ENCODE data around the gene CCDC54.

Gene CCDC54

DNA sequence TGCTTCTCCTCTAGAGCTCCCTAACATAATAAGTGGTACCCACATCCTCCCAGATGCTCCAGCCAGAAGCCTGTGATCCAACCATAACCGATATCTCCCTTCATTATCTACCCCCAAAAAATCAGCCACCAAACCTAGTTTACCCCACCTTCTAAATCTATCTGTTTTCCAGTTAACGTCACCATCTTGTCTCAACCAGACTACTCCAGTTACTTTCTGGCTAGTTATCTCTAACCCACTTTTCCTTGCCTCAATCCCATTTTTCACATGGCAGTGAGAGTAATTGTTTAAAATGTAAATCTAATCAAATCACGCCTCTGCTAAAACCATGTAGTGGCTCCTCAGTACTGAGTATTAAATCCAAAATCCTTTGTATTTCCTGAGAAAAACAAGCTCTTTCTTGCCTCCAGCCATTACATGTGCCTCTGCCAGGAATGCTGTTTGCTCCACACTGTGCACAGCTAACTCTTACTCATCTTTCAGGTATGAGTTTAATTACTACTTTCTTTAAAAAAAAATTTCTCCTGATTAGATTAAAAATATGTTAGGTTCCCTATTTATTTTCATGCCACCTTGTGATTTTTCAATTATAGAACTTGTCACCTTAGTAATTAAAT, 15.4 kb downstream of the CCDC54 start:
- DNase-seq (ENCODE audit: low read depth): peak; percentile 76

DNA sequence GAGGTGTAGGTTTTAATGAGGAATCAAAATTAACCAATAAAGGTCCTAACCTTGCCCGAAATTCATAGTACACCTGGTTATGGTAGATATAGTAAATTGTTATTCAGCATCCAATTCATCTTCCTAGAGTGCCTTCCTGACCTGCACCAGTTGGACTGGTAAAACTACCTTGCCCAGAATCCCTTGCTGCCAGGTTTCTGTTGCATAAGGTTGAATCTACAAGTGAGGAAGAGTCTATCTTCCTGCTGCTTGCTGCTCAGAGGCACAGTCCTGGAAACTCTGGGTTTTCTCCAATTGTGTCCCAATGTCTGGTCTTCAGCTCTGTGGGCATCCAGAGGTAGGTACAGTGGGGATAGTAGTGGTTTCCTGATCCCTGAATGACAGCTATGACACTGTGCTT, 17.3 kb downstream of the CCDC54 start:
- DNase-seq (ENCODE audit: low read depth): no peak

DNA sequence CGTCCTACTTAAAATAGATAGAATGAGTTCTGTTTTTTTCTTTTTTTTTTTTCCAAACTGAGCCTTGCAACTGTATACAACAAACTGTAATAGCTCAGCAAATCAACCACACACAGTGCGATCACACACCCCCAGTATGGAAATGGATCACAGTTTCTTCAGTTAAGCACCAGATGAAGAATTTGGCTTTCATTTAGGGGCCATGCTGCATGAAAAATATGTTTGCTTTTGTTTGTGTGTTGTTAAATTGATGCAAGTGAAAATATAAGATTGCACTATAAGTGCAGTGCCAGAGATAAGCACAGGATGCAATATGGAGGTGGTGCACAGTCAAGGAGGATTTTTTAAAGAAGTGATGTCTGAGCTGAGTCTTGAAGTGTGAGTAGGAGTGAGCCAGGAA, 17.8 kb downstream of the CCDC54 start:
- no peak for DNase-seq (ENCODE audit: low read depth)

DNA sequence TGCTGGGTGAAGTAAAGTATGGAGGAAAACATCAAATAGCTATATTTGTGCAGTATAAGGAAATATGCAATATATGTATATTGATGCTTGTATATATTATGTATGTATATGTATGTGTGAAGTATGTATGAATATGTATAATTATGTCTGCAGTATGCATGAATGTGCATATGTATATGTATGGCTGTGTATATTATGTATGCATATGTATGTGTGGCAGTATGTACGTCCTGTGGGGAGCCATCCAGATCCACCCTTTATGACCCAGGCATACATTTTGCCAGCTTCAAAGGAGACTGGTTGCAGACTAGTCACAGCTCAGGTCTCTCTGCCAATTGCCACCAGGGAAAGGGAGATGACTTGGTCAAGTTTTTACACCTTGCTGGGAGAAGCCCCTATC, 24.1 kb downstream of the CCDC54 start:
- no peak for DNase-seq (ENCODE audit: low read depth)

DNA sequence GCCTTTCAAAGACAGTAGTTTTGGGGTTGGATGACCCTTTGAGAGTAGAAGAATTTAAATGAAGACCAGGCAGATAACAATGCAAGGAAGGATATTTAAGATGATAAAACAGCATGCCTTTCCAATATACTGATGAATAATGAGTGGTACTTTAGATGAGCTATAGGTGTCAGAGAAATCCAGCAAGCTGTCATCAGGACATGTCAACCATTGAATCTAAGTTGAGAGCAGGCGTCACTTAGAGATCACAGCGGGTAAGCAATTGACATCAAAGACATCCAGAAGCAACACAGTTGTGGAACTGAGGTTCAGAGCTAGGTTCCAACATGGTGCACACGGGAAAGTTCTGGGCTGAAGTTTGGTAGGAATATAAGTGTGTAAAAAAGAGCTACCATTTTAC, 25.0 kb downstream of the CCDC54 start:
- DNase-seq (ENCODE audit: low read depth): no peak

DNA sequence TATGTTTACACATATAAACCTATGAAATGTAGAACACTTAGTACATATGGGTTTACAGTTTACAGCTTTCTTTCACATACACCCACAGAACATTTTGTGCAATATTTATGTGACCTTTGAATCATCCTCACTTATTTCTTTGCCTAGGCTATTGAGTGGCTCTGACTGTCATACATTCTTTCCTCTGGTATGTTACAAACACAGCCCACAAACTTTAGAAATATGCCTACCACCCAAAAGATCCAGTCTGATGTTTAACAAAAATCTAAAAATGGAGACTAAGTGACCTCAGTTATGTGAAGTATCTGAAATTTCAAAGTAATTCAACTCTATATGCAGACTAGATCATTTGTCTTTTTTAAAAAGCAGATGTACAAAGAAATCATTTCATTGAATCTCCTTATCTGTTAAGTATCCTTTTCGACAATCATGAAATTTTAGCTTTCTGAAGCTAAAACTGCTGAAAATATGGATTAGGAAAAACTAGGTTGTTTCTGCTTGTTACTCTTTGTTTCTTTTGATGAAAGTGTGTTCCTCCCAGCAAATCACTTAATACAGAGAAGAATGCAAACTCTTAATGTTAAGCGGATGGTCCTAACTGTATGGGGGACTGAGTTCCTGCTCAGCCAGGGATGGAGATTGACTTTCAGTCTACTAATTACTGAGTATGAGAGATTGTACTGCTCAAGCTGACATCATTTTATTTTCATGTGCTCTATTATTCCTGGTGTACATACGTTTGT, 27.7 kb downstream of the CCDC54 start:
- DNase-seq (ENCODE audit: low read depth): peak; percentile 62

DNA sequence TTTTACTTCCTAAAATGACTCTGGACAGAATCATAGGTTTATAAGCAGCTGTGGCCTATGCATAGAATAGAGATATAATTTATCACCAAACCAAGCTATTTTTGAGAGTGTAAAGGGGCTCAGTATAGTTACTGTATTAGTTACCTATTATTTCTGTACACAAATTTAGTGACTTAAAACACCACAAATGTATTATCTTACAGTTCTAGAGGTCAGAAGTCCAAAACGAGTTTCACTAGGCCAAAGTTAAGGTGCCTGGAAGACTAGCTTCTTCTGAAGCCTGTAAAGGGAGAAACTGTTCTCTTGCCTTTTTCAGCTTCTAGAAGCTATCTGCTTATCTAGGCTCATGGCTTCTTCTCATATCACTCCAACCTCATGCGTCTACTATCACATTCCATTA, 30.1 kb downstream of the CCDC54 start:
- no peak for DNase-seq (ENCODE audit: low read depth)

DNA sequence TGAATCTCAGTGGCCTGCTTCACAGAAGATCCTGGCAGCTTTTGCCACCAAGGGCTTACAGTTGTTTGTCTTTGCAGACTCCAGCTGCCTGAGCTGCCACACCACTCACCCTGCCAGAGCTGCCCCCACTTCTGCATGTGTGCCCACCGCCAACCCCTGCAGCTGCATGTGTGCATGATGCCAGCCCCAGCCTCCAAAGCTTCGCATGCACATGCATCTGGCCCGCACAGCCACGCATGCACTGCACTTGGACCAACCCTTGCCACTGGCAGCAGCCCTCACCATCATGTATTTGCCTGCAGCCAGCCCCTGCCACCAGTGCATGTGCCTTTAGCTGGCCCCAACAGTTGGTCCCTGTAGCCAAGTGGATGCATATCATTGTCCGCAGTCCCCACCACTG, 31.3 kb downstream of the CCDC54 start:
- DNase-seq (ENCODE audit: low read depth): no peak

DNA sequence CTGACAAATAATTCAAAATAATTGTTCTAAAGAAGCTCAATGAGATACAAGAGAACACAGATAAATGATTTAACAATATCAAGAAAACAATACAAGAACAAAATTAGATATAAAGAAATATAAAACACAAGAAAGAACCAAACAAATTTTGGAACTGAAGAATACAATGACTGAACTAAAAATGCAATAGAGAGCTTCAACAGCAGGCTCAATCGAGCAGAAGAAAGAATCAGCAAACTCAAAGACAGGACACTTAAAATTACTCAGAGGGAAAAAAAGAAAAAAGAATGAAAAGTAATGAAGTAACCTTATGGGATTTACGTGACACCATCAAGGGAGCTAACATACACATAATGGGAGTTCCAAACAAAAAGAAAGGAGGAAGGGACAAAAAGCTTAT, 32.1 kb downstream of the CCDC54 start:
- DNase-seq (ENCODE audit: low read depth): no peak

DNA sequence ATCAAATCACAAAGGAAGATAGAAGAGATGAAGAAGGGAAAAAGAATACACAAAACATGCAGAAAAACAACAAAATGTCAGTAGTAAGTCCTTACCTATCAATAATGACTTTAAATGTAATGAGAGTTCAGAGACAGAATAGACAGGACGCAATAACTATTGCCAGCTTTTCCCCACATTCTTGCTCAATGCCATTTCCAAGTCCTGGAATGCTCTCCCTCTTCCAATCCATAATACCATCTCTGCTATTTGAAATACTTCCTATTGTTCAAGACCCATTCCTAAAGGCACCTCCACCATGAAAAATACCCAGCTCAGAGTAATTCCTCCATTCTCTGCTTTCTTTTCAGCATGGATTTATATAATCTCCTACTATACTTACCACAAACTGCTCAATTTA, 33.4 kb downstream of the CCDC54 start:
- no peak for DNase-seq (ENCODE audit: low read depth)

DNA sequence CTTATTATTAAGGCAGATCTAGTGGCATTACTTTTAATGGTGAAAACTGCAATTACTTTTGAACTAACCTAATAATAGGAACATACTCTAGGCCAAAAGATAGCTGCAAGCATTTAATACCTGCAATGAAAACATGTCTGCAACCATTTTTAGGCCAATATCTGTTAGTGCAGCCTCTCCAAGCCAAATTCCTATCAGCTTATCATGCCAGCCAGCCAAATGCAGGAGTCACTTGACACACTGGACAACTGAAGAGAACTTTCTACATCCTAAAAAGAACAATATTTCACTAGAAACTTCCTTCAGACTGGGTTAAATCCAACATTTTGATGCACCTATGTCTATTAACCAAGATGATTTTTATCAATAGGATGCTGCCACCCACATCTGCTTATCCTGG, 33.8 kb downstream of the CCDC54 start:
- DNase-seq (ENCODE audit: low read depth): no peak

DNA sequence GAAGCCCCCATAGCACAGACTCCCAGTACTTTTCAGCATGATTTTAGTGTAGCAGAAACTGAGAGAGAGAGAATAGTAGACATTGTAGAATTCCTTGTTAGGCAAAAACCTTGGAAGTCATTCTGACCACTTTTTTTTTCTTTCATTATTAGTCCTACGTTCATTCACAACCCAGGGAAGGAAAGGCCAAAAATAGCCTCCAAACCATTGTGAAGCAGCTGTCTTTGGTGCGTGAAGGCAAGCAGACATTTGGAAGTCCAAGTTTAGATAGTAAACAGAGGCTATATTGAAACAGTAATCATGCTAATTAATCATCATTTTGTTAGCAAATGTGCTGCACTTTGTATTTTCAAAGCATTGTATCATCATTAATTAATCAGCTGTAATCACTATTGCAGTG, 34.5 kb downstream of the CCDC54 start:
- DNase-seq (ENCODE audit: low read depth): no peak

DNA sequence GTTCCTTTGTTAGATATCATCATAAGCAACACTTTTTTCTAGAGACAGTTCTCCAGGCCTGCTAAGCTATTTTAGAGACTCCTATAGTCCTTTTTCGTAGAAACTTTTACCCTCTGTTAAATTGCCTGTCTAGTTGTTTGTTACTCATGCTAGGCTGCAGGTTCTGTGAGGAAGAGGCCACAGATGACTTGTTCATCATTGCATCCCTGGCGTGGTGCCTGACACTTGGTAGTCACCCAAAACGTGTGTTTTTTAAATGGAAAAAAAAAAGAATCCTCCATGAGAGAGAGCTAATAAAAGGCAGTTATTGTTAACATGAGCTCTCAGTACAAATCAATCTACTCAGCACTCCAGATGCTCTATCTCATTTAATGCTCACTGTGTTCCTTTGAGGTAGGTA, 35.1 kb downstream of the CCDC54 start:
- peak; percentile 50 for DNase-seq (ENCODE audit: low read depth)

DNA sequence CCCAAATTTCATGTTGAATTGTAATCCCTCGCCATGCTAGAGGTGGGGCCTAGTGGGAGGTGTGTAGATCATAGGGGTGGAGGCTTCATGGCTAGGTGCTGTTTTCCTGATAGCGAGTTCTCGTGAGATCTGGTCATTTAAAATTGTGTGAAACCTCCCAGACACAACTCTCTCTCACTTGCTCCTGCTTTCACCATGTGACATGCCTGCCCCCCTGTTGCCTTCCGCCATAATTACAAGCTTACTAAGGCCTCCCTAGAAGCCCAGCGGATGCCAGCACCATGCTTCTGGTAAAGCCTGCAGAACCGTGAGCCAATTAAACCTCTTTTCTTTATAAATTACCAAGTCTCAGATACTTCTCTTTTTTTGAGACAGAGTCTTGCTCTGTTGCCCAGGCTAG, 36.0 kb downstream of the CCDC54 start:
- no peak for DNase-seq (ENCODE audit: low read depth)

DNA sequence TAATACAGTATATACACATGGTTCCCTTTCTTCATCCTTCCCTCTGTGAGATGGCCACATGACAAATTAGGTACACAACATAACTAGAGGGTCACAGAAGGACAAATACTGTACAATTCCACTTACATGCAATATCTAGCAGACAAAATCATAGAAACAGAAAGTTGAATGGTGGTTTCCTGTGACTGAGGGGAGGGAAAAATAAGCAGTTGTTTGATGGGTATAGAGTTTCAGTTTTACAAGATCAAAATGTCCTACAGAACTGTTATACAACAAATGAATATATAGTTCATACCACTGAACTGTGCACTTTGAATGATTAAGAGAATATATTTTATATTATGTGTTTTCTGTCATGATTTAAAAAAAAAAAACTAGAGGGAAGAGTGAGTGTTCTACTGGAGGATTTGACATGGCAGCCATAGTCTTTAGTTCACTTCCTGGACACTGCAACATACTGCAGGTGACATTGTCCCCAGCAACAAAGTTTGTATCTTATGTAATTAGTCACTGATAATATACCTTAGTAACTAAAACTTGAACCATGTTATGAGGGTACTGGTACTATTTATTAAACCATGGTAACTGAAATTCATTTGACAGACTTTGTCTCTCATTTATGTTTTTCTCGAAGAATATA, 37.2 kb downstream of the CCDC54 start:
- DNase-seq (ENCODE audit: low read depth): no peak

DNA sequence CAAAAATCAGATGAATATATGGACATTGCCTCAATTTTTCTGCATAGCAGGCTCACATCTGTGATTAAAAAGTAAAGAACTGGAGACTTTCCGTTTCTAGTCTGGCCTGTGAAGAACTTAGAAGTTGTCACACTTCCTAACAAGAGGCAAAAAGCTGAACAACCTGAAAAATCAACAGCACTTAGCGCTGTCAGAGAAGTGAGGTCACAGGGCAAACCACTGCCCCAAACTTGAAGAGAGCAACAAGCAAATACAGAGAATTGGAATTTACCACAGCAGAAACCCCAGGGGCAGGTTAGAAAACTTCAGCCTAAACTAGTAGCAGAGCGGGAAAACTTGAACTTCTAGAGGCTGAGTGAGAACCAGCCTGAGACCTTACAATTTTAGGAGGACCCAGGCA, 38.9 kb downstream of the CCDC54 start:
- DNase-seq (ENCODE audit: low read depth): peak; percentile 20

DNA sequence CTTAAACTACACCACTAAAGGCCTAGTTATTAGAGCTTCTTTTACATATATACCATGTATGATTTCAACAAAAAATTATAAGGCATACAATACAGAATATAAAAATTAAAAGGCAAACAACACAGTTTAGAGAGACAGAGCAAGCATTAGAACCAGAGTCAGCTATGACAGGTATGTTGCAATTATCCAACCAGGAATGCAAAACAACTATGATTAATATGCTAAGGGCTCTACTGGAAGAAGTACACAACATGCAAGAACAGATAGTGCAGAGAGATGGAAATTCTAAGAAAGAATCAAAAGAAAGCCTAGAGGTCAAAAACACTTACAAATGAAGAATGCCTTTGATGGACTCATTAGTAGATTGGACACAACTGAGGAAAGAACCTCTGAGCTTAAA, 39.6 kb downstream of the CCDC54 start:
- DNase-seq (ENCODE audit: low read depth): peak; percentile 31

DNA sequence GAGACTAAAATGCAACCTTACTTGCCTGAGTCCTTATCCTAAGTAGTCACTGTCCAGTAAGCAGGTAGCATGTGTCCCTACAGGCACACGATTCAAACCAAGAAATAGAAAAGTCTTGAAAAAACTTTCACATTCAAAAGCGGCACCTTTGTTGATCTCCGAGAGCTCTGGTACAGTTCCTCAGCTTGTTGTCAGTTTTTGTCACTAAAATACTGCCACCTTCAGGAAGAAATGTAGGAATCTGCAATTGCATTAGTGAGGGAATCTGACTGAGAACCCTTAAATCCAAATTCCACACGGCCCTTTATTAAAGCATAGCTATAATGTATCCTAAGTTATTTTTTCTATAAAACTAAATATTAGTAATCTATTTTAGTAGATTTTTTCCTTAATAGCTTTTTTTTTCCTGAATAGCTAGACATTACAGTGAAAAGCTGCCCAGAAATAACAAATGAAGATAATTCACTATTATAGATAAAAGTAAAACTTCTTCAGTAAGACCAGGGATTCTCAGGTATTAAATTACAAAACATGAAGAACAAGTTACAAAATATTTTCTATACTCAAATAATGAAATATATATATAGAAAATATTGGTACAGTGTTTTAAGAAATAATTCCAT, 44.0 kb downstream of the CCDC54 start:
- DNase-seq (ENCODE audit: low read depth): peak; percentile 82

DNA sequence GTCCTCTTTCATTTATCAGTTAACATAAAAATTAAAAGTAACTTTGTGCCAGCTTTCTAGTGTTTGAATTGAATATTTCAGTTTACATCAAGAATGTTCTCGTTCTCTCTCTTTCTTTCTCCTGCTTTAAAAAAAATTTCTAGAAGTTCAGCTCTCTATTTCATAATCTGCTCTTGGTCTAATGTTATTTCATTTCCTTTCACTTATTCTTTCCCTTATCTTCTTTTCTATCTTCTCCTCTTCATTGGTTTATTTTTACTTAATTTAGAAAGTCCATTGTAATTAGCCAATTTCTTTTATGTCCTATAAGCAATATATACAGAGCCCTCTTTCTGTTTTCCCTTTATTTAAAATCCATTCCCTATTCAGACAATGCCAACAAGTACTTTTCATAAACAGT, 44.6 kb downstream of the CCDC54 start:
- DNase-seq (ENCODE audit: low read depth): no peak

DNA sequence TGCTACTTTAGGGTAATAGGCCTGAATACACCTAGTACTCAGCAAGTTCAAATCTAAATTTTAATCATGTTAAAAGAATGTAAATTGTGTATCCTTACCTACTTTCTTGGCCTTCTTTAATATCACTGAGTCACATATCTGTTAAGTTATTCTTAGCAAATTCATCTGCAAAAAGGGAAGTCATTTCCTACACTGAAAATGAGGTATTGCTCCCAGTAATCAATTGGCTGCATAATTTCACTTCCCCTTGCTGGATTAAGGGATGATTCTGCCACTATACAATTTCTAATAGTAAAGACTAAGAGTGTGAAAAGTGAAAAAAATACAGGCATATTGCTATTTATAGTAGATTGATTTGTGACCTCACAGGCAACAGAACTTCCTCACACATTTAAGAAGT, 47.8 kb downstream of the CCDC54 start:
- DNase-seq (ENCODE audit: low read depth): no peak

DNA sequence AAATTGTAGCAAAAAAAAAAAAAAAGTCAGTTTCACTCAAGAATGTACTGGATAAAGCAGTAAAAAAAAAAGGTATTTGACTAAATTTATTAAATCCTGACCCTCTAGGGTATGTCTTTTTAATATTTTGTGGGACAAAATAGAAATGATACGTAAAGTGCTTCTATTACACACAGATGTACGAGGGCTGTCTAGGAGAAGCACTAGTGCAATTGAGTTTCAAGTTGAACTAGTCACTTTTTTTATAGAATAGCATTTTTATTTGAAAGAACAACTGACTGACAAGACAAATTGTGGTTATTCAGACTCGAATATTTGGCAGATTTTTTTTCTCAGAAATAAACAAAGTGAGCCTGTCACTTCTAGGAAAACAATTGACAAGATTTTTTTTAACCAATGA, 49.0 kb downstream of the CCDC54 start:
- DNase-seq (ENCODE audit: low read depth): no peak

All from ELR (cell line).